DMS53 treated with DMSO at 0.1 percent for 48 hours (cell line): ENCODE data around the gene POU6F2.
A peak's percentile ranks its signal among the peaks of the same experiment; 100 is the strongest.

Experiments used
- DNase-seq: peaks from one replicate; lab custom pipeline; 2025; ENCODE audit not compliant: unreplicated experiment; lab: John Stamatoyannopoulos, UW

The POU6F2 gene

GRCh38 chr7:39488467-39489393 is 511.0 kb downstream of the POU6F2 start:
- DNase-seq, result no peak

DNA sequence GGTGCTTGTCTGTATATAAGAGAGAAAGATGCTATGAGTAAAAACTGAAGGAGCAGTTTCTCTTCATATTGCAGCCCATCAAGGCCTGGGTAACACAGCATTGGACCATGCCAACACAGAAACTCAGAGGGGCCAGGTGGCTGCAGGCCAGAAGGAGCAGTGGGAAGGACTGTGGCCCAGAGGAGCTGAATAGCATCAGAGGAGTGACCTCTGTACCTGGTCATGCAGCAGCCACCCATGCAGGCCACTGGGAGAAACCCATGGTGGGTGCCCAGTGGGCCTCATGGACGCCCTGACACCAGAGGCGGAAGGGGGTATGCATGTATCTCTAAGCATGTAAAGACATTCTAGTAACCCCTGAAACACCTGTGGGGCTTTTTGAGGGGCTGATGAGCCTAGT is 512.6 kb downstream of the POU6F2 start:
- no peak for DNase-seq

DNA sequence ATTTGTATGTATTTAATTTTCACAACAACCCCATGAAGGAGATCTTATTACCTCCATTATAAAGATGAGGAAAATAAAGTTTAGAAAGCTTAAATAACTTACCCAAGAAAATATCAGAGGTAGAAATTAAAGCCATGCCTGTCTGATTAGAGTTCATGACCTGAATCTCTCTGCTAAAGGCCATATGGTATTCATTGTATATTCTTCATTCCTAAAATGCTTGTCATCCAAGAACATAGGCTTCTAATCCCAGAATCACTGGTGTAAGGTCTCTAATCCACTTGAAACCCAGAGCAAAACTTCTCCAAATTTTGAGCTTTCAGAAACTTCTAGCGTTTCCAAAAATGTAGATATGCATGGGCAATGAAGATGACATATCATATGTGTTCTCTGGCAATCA is 516.2 kb downstream of the POU6F2 start:
- no peak for DNase-seq

DNA sequence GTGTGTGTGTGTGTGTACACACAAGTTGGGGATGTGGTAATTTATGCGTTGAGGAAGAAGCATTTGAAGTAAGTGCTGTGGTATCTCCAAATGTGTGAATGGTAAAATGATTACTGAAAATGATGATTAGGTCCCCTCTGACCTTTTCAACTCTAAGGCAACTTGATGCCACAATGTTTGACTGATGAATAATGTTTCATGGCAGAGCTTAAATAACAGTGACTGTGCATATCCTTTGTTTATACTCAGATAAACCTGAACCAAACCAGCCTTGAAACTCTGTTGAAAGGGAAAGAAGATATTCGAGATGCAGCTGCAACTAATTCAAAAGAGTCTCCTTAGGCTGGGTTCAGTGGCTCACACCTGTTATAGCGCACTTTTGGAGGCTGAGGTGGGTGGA is 523.6 kb downstream of the POU6F2 start:
- no peak for DNase-seq

- DNase-seq, result peak; percentile 12
These were observed 527.3 kb downstream of the POU6F2 start for GRCh38 chr7:39504963-39505362.

DNA sequence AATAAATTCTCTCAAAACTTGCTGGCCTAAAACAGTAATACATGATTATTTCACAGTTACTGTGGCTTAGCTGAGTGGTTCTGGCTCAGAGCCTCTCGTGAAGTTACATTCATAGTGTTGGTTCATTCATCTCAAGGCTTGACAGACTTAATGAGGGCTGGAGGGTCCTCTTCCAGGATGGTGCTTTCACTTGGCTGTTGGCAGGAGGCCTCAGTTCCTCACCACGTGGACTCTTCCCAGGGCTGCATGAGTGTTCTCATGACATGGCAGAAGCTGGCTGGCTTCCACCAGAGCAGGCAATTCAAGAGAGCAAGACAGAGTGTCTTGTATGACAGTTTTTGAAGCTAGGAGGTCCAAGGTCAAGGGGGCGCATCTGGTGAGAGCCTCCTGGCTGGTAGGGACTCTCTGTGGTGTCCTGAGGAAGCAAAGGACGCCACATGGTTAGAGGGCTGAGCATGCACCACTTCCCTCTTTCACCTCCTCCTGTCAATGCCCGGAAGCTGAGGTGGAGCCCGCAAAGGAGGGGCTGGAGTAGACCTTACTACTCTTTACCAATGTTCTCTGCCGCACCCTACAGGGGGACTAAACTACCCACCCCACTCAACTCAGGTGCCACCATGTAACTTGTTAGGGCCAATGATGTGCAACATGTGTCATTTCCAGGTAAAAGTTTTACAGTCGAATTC is 530.3 kb downstream of the POU6F2 start:
- no peak for DNase-seq

GRCh38 chr7:39509436-39509835 is 531.7 kb downstream of the POU6F2 start:
- no peak for DNase-seq

DNA sequence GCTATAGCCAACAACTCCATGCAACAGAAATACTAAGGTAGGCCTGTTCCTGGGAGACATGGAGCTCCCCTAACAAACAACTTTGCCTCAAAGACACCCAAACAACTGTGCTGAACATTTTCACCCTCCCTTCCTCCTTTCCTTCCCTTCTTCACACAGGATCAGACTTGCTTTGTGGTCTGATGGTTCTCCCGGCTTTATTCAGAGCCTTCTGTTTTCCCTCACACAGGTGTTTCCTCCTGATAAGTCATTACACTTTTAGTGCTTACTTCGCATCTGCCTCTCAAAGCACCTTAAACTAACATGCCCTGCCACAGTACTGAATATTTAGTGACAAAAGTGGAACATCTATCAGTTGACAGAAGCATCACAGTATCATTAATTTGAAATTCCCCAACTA is 532.2 kb downstream of the POU6F2 start:
- DNase-seq, result no peak

DNA sequence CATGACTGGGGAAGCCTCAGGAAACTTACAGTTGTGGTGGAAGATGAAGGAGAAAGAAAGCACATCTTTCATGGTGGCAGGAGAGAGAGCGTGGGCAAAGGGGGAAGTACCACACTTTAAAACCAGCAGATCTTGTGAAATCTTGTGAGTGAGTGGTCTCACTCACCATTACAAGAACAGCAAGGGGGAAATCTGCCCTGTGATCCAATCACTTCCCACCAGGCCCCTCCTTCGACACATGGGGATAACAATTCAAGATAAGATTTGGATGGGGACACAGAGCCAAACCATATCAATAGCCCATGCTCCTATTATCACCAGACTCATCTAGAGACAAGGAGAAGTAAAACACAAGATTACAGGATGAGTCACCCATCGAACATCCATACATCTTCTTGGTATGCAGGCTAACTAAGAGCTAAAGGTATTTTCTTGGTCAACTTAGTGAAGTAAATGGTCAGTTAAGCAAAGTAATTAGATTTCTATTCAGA is 533.2 kb downstream of the POU6F2 start:
- no peak for DNase-seq

DNA sequence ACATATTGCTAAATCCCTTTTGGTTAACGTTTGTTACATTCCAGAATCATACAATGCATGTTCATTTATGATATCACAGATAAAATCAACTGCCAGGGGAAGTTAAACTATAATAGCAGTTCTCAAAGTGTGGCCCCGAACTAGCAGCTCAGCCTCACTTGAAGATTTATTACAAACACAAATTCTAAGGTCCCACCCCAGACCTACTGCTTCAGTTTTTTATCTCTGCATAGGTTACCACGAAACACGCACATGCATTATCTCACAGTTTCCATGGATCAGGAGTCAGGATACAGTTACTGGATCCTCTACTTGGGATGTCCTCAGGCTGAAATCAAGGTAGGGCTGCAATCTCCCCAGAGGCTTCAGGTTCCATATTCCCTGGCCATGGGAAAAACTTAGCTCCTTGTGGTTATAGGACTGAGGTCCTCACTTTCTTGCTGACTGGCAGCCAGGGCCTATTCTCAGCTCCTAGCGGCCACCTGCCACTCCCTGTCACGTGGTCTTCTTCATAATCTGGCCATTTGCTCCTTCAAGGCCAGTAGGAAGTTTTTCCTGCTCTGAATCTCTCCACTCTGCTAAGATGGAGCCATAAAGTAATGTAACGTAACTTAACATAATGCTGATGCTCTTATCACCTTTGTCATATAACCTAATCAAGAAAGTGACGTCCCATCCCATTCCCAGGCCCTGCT is 538.0 kb downstream of the POU6F2 start:
- DNase-seq, result no peak

DNA sequence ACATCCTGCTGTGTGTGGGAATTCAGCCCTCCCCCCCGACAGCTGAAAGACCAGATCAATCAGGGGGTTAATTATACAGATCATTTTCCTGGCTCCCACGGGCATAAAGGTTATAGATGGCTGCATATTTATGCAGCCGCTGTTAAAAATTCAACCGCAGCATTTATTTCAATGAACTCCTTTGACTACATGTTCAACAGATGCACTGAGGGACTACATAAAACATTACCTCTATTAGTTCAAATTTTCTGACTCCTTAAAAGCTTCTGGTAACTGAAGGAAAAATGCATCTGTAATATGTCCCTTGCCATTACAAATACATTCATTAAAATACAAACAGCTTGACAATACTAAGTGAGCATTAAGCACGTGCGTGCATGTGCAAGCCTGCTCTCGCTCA is 538.8 kb downstream of the POU6F2 start:
- DNase-seq, result no peak

DNA sequence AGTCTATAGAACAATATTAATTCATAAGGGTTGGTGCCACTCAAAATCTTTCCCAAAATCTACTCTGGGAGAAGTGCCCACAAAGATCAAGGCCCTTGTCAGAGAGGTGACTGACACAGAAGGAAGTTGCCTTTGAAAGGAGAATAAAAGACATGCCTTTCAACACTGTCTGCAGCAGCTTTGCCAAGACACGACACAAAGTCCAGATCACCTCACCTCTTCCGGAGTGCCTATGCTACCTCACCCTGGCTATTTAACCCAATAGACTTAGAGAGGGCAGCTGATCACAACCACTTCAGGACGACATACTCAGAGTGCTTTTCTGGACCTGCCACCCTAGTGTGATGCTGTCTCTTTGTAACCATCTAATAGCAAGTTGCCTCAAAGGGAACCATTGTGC is 539.5 kb downstream of the POU6F2 start:
- DNase-seq, result no peak
